DND-41 (cell line): ENCODE results near the gene ADAMTS16.

Source experiments
- ATAC-seq: fragments of 200-7000 bp; cut with Tn5 transposase; 3 replicates; pipeline ENCODE4 v1.9.1; 2021; ENCODE audit warnings: low read depth; ENCODE audit not compliant: insufficient read depth
- DNase-seq: peaks from one replicate; pipeline ENCODE4 v3.0.0-alpha.2; 2020
- H2AFZ ChIP-seq: 2 replicates; pipeline ENCODE4 v1.6.0; 2012; ENCODE audit warnings: low read depth, low read length
- H3K27ac ChIP-seq: 2 replicates; pipeline ENCODE4 v1.5.1; 2012; ENCODE audit warnings: low read length, inconsistent platforms
- H3K27me3 ChIP-seq: fragments of 200-600 bp; sonication (generic); 2 replicates; pipeline ENCODE4 v1.6.0; 2012; ENCODE audit warnings: low read length, mild to moderate bottlenecking, inconsistent platforms; ENCODE audit not compliant: insufficient read depth, poor library complexity
- H3K36me3 ChIP-seq: 2 replicates; pipeline ENCODE4 v1.5.1; 2012; ENCODE audit warnings: low read length, inconsistent platforms; ENCODE audit not compliant: insufficient read depth
- H3K4me1 ChIP-seq: 2 replicates; pipeline ENCODE4 v1.5.1; 2012; ENCODE audit warnings: mild to moderate bottlenecking, low read length; ENCODE audit not compliant: insufficient read depth
- H3K4me2 ChIP-seq: 2 replicates; pipeline ENCODE4 v1.6.0; 2012; ENCODE audit warnings: mild to moderate bottlenecking, moderate library complexity, low read length, inconsistent platforms; ENCODE audit not compliant: insufficient read depth
- H3K4me3 ChIP-seq, 2 experiments: fragments of 200-600 bp in 1 of 2; shearing (Covaris generic) in 1 of 2; 2 replicates each; pipeline ENCODE4 v1.5.1; 2012 to 2016; ENCODE audit warnings: inconsistent platforms in 2 of 2, low read length in 2 of 2, mild to moderate bottlenecking in 2 of 2, low read depth in 1 of 2, moderate library complexity in 1 of 2
- H3K79me2 ChIP-seq: 2 replicates; pipeline ENCODE4 v1.6.0; 2012; ENCODE audit warnings: low read length, inconsistent platforms; ENCODE audit not compliant: insufficient read depth
- H3K9ac ChIP-seq: 2 replicates; pipeline ENCODE4 v1.6.0; 2012; ENCODE audit warnings: low read depth, mild to moderate bottlenecking, inconsistent platforms, low read length, moderate library complexity
- H3K9me3 ChIP-seq: 2 replicates; pipeline ENCODE4 v1.5.1; 2012; ENCODE audit warnings: low read length, moderate library complexity, mild to moderate bottlenecking, inconsistent platforms; ENCODE audit not compliant: insufficient read depth, severe bottlenecking
- H4K20me1 ChIP-seq: 2 replicates; pipeline ENCODE4 v1.6.0; 2012; ENCODE audit warnings: low read length; ENCODE audit not compliant: insufficient read depth
- EZH2 ChIP-seq: IDR thresholded peaks from 3 replicates; pipeline ENCODE4 v1.6.1; 2012; ENCODE audit warnings: borderline replicate concordance, low read depth, mild to moderate bottlenecking, moderate library complexity, low read length, inconsistent platforms; ENCODE audit not compliant: severe bottlenecking
- TF ChIP-seq, protein P1 (sequence below): IDR thresholded peaks from 2 replicates; pipeline ENCODE4 v1.5.1; 2012; ENCODE audit warnings: borderline replicate concordance, low read length, moderate library complexity, mild to moderate bottlenecking; ENCODE audit not compliant: poor library complexity, severe bottlenecking; ENCODE audit errors: extremely low read depth

The ADAMTS16 gene

DNA sequence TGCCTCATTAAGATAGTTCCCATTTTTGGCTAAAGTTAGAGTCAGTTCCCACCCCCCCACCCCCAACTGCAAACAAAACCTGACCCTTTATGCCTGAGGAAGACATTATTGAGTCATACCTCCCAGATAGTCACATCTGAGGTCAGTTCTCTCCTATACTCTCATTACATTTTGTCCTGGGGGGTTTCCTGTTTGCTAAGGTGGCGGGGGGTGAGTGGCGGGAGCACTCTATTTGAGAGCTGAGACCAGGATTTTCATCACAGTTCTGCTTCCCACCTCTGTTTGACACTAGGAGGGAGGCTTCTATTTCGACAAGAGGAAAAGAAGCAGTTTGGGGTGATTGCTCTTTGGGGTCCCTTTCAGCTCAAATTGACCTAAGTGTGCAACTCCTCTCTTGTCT lies 222.9 kb downstream of the ADAMTS16 start:
- TF ChIP-seq EZH2 = no peak
- TF ChIP-seq, protein P1, sequence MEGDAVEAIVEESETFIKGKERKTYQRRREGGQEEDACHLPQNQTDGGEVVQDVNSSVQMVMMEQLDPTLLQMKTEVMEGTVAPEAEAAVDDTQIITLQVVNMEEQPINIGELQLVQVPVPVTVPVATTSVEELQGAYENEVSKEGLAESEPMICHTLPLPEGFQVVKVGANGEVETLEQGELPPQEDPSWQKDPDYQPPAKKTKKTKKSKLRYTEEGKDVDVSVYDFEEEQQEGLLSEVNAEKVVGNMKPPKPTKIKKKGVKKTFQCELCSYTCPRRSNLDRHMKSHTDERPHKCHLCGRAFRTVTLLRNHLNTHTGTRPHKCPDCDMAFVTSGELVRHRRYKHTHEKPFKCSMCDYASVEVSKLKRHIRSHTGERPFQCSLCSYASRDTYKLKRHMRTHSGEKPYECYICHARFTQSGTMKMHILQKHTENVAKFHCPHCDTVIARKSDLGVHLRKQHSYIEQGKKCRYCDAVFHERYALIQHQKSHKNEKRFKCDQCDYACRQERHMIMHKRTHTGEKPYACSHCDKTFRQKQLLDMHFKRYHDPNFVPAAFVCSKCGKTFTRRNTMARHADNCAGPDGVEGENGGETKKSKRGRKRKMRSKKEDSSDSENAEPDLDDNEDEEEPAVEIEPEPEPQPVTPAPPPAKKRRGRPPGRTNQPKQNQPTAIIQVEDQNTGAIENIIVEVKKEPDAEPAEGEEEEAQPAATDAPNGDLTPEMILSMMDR = no peak
- Histone ChIP-seq H3K4me1 (no peaks in the 10 kb centered on the region), H3K9me3 (no peaks in the 10 kb centered on the region), H2AFZ (no peak overlapping the region), H3K36me3 (no peaks in the 10 kb centered on the region), H3K27ac (no peak overlapping the region), H3K4me3 (no peak overlapping the region), H4K20me1 (no peaks in the 10 kb centered on the region; the same call in 1 of the 2 replicates), H3K79me2 (no peaks in the 10 kb centered on the region), H3K9ac (no peak overlapping the region), H3K4me2 (no peak overlapping the region), H3K27me3 (no peaks in the 10 kb centered on the region)
- DNase-seq (no peak), ATAC-seq (no peak)

DNA sequence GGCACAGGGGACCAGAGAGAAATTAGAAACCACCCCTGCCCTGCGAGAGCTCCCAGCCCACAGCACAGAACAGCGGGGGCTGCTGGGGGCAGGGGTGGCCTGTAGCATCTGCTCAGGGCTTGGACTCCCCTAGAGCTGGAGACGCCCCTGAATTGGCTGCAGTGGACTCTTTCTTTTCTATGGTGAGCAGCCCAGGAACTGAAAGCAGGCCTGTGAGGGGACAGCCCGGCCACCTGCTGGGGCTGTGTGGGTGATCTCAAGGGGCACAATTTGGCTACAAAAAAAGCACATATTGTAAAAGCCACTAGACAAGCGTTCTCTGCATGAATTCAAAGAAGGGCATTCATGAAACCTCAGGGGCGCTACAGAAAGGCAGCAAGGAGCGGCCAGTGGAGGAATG lies 224.8 kb downstream of the ADAMTS16 start:
- TF ChIP-seq EZH2 = no peak
- TF ChIP-seq, protein P1 = no peak
- DNase-seq (no peak), ATAC-seq (no peak)
- Histone ChIP-seq H3K9ac (no peak overlapping the region), H3K27ac (no peak overlapping the region), H2AFZ (no peak overlapping the region), H3K4me1 (no peaks in the 10 kb centered on the region), H3K79me2 (no peaks in the 10 kb centered on the region), H4K20me1 (no peaks in the 10 kb centered on the region; the same call in 1 of the 2 replicates), H3K36me3 (no peaks in the 10 kb centered on the region), H3K9me3 (no peaks in the 10 kb centered on the region), H3K4me3 (no peak overlapping the region), H3K27me3 (no peaks in the 10 kb centered on the region), H3K4me2 (no peak overlapping the region)

DNA sequence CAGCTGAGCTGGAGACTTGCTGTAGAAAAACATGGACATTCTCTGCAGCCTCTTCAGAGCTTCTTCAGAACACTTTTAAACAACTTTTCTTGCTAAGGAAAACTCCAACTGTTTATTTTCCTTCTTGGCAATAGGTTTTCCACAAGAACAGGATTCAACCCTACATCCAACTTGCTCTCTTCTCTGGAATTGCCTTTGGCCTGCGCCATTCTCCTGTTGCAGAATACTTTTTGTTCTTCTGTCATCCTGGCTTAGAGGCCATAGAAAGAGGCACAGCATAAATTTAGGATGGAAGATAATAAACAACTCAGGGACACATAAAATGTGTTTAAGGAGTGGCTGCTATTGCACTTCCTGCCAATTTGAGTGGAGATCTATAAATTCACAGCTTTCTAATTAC lies 227.6 kb downstream of the ADAMTS16 start:
- Histone ChIP-seq H3K27me3 (no peaks in the 10 kb centered on the region), H3K4me3 (no peak overlapping the region), H2AFZ (no peak overlapping the region), H3K27ac (no peak overlapping the region), H3K4me2 (no peak overlapping the region), H3K36me3 (no peaks in the 10 kb centered on the region), H3K4me1 (no peaks in the 10 kb centered on the region), H3K9me3 (no peaks in the 10 kb centered on the region), H3K9ac (no peak overlapping the region), H4K20me1 (no peaks in the 10 kb centered on the region; the same call in 1 of the 2 replicates), H3K79me2 (no peaks in the 10 kb centered on the region)
- ATAC-seq = no peak
- DNase-seq = no peak
- TF ChIP-seq EZH2 = no peak
- TF ChIP-seq, protein P1 = no peak
